ENCODE data around the gene SLC34A3.
"Not testable (repeated sequence)": the region's sequence is repeated elsewhere in the genome, so short reads cannot be mapped to it uniquely, and the experiment has no call there.

The SLC34A3 gene

GRCh38 chr9:137241490-137242268 lies 11.0 kb downstream of the SLC34A3 start:
- no peak for DNase-seq (ENCODE audit: extremely low read depth, insufficient read length)
- TF ChIP-seq CTCF (IDR thresholded peaks at IDR 0.05; ENCODE audit: insufficient read depth, low read length, poor library complexity, severe bottlenecking): no peak
- H3K36me3 ChIP-seq (ENCODE audit: control insufficient read depth, insufficient read depth, low read length): peaks cover 18% of the 10 kb centered on the region
- no peaks in the 10 kb centered on the region for H3K27me3 ChIP-seq (replicated peaks; ENCODE audit: control insufficient read depth, insufficient read depth, low read length)
- peak overlapping the region; percentile 95 for H3K4me3 ChIP-seq (replicated peaks; ENCODE audit: low read depth, low read length)

- TF ChIP-seq CTCF (IDR thresholded peaks at IDR 0.05; ENCODE audit: insufficient read depth, low read length, poor library complexity, severe bottlenecking): no peak
- peak overlapping the region; percentile 95 for H3K4me3 ChIP-seq (replicated peaks; ENCODE audit: low read depth, low read length)
- H3K36me3 ChIP-seq (ENCODE audit: control insufficient read depth, insufficient read depth, low read length): peaks cover 18% of the 10 kb centered on the region
- H3K27me3 ChIP-seq (replicated peaks; ENCODE audit: control insufficient read depth, insufficient read depth, low read length): no peaks in the 10 kb centered on the region
- DNase-seq (ENCODE audit: extremely low read depth, insufficient read length): no peak
Measured at GRCh38 chr9:137242269-137243203, 11.8 kb downstream of the SLC34A3 start.

GRCh38 chr9:137243266-137243625 lies 12.5 kb downstream of the SLC34A3 start:
- not testable (repeated sequence) for DNase-seq (ENCODE audit: extremely low read depth, insufficient read length); H3K4me3 ChIP-seq (replicated peaks; ENCODE audit: low read depth, low read length); H3K27me3 ChIP-seq (replicated peaks; ENCODE audit: control insufficient read depth, insufficient read depth, low read length)
- peaks cover 18% of the 10 kb centered on the region for H3K36me3 ChIP-seq (ENCODE audit: control insufficient read depth, insufficient read depth, low read length)

- no peak overlapping the region for H3K4me3 ChIP-seq (replicated peaks; ENCODE audit: low read depth, low read length)
- DNase-seq (ENCODE audit: extremely low read depth, insufficient read length): no peak
- no peaks in the 10 kb centered on the region for H3K27me3 ChIP-seq (replicated peaks; ENCODE audit: control insufficient read depth, insufficient read depth, low read length)
- no peak for TF ChIP-seq CTCF (IDR thresholded peaks at IDR 0.05; ENCODE audit: insufficient read depth, low read length, poor library complexity, severe bottlenecking)
- peaks cover 18% of the 10 kb centered on the region for H3K36me3 ChIP-seq (ENCODE audit: control insufficient read depth, insufficient read depth, low read length)
Measured at GRCh38 chr9:137243626-137244485, 13.2 kb downstream of the SLC34A3 start.

GRCh38 chr9:137244486-137245449 lies 14.1 kb downstream of the SLC34A3 start:
- Histone ChIP-seq H3K27me3 (replicated peaks; ENCODE audit: control insufficient read depth, insufficient read depth, low read length) (no peaks in the 10 kb centered on the region), H3K36me3 (ENCODE audit: control insufficient read depth, insufficient read depth, low read length) (peaks cover 18% of the 10 kb centered on the region), H3K4me3 (replicated peaks; ENCODE audit: low read depth, low read length) (no peak overlapping the region)
- TF ChIP-seq CTCF (IDR thresholded peaks at IDR 0.05; ENCODE audit: insufficient read depth, low read length, poor library complexity, severe bottlenecking): no peak
- DNase-seq (ENCODE audit: extremely low read depth, insufficient read length): no peak
